GM23338 (cell line): ENCODE measurements around the gene SLC8A1. TPM values are rescaled to one million over a fixed set of nuclear protein-coding genes. Genes with fewer than 3 reads are reported as not detected.

Experiments used
- EZH2 ChIP-seq: fragments of 200-600 bp; sonication (generic); IDR thresholded peaks from one replicate; pipeline ENCODE4 v1.8.0; 2017; ENCODE audit warnings: antibody characterized with exemption, mild to moderate bottlenecking, low read depth; ENCODE audit not compliant: unreplicated experiment
- polyA plus RNA-seq: library from polyadenylated mRNA; unstranded; fragments of >200 nt; fragmentation: Nextera tagmentation; extraction: Ambion mirVana; gene quantifications from 2 replicates; pipeline ENCODE4 v1.2.1, GENCODE V29; 2016
- total RNA-seq: library from RNA; depleted of rRNA; stranded (reverse); fragments of >200 nt; shearing (Covaris generic); gene quantifications from 2 replicates; pipeline ENCODE4 v1.2.3, GENCODE V29; 2014
- TF ChIP-seq, protein P1 (sequence below): fragments of 250-450 bp; sonication (Bioruptor Pico); IDR thresholded peaks from 2 replicates; pipeline ENCODE4 v1.5.0; 2020; ENCODE audit warnings: mild to moderate bottlenecking, moderate library complexity

Gene SLC8A1
- total and polyA plus RNA-seq, 2 experiments from 2014 or later, result 2.5 to 3.3 TPM

DNA sequence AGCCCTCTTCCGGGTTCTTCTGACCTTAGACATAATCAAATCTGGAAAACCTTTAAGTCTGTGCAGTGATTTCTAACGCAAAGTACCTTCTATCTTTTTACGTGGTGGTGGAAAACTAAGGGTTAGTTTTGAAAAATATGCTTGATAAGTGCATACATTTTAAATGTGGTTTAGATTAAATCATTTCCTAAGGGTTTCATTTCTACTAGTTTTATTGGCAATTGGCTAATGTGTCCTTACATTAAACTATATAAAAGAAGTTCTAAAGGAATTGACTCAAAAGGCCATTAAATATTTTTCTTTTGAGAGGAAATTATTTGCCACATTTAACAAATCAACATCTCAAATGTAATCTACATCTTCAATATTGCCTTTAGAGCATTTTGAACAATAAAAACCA, 404.5 kb downstream of the SLC8A1 start (continued):
- TF ChIP-seq, protein P1, sequence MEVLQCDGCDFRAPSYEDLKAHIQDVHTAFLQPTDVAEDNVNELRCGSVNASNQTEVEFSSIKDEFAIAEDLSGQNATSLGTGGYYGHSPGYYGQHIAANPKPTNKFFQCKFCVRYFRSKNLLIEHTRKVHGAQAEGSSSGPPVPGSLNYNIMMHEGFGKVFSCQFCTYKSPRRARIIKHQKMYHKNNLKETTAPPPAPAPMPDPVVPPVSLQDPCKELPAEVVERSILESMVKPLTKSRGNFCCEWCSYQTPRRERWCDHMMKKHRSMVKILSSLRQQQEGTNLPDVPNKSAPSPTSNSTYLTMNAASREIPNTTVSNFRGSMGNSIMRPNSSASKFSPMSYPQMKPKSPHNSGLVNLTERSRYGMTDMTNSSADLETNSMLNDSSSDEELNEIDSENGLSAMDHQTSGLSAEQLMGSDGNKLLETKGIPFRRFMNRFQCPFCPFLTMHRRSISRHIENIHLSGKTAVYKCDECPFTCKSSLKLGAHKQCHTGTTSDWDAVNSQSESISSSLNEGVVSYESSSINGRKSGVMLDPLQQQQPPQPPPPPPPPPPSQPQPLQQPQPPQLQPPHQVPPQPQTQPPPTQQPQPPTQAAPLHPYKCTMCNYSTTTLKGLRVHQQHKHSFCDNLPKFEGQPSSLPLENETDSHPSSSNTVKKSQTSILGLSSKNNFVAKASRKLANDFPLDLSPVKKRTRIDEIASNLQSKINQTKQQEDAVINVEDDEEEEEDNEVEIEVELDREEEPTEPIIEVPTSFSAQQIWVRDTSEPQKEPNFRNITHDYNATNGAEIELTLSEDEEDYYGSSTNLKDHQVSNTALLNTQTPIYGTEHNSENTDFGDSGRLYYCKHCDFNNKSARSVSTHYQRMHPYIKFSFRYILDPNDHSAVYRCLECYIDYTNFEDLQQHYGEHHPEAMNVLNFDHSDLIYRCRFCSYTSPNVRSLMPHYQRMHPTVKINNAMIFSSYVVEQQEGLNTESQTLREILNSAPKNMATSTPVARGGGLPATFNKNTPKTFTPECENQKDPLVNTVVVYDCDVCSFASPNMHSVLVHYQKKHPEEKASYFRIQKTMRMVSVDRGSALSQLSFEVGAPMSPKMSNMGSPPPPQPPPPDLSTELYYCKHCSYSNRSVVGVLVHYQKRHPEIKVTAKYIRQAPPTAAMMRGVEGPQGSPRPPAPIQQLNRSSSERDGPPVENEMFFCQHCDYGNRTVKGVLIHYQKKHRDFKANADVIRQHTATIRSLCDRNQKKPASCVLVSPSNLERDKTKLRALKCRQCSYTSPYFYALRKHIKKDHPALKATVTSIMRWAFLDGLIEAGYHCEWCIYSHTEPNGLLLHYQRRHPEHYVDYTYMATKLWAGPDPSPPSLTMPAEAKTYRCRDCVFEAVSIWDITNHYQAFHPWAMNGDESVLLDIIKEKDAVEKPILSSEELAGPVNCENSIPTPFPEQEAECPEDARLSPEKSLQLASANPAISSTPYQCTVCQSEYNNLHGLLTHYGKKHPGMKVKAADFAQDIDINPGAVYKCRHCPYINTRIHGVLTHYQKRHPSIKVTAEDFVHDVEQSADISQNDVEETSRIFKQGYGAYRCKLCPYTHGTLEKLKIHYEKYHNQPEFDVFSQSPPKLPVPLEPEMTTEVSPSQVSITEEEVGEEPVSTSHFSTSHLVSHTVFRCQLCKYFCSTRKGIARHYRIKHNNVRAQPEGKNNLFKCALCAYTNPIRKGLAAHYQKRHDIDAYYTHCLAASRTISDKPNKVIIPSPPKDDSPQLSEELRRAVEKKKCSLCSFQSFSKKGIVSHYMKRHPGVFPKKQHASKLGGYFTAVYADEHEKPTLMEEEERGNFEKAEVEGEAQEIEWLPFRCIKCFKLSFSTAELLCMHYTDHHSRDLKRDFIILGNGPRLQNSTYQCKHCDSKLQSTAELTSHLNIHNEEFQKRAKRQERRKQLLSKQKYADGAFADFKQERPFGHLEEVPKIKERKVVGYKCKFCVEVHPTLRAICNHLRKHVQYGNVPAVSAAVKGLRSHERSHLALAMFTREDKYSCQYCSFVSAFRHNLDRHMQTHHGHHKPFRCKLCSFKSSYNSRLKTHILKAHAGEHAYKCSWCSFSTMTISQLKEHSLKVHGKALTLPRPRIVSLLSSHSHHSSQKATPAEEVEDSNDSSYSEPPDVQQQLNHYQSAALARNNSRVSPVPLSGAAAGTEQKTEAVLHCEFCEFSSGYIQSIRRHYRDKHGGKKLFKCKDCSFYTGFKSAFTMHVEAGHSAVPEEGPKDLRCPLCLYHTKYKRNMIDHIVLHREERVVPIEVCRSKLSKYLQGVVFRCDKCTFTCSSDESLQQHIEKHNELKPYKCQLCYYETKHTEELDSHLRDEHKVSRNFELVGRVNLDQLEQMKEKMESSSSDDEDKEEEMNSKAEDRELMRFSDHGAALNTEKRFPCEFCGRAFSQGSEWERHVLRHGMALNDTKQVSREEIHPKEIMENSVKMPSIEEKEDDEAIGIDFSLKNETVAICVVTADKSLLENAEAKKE (CRISPR knock-in tag), result no peak
- TF ChIP-seq EZH2, result no peak
